ENCODE results near the gene KCNAB1.

Gene KCNAB1

DNA sequence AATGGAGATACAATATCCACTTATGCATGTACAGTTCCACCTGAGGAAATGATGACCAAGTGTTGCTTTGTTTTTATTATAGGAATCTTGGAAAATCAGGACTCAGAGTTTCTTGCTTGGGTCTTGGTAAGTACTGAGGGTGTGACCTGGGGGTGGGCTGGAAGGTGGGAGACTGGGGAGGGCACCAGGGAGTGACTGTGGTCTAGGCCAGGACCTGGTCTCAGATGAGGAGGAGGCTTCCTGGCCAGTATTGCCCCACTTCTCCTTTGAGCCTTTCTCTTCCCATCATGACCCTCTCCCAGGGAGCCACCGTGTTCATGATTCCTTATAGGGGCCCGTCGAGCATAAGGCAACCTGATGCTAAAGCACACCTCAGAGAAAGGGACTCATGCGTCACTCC lies 301.2 kb downstream of the KCNAB1 start:
- Histone ChIP-seq H3K36me3 (ENCODE audit: insufficient read depth, low read length) (no peaks in the 10 kb centered on the region), H3K9ac (ENCODE audit: low read depth, low read length) (no peak overlapping the region), H3K9me3 (ENCODE audit: control insufficient read depth, insufficient read depth, low read length) (no peaks in the 10 kb centered on the region), H3K4me1 (ENCODE audit: insufficient read depth, low read length) (peaks cover 7% of the 10 kb centered on the region)

DNA sequence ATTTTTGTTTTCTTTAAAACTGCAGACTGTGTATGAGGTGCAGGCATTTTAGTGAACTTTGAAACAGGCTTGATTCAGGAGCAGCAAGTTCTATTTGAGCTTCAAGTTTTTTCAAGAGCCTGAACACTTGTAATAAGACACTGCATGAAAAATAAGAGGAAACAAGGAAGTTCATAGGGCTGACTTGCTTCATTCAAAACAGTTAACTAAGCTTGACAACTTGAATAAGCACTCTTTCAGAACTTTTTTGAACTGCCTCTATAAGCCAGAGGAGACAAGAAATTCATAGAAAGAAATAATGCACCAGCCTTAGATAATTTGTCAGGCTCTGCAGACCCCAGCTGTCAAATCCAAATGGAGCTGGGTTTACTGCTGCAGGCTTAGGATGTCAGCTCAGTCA lies 304.4 kb downstream of the KCNAB1 start:
- Histone ChIP-seq H3K9me3 (ENCODE audit: control insufficient read depth, insufficient read depth, low read length) (no peaks in the 10 kb centered on the region), H3K4me1 (ENCODE audit: insufficient read depth, low read length) (no peaks in the 10 kb centered on the region), H3K9ac (ENCODE audit: low read depth, low read length) (no peak overlapping the region), H3K36me3 (ENCODE audit: insufficient read depth, low read length) (no peaks in the 10 kb centered on the region)

DNA sequence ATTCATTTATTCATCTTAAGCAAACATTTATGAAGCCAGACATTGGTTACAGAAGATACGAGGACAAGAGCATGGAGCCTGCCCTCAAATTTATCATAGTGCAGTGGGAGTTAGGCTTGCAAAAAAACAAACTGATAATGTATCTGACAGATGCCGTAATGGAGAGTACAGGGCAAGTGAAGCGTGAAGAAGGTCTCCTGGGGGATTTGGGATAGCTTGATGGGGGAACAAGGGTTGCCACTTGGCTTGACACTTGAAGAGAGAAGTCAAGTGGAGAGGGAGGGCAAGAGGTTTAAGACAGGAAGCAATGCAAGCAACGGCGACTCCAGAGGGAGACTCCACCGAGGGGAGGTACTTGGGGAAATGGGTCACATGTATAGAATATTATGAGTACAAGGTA lies 305.3 kb downstream of the KCNAB1 start:
- Histone ChIP-seq H3K36me3 (ENCODE audit: insufficient read depth, low read length) (no peaks in the 10 kb centered on the region), H3K4me1 (ENCODE audit: insufficient read depth, low read length) (no peaks in the 10 kb centered on the region)

DNA sequence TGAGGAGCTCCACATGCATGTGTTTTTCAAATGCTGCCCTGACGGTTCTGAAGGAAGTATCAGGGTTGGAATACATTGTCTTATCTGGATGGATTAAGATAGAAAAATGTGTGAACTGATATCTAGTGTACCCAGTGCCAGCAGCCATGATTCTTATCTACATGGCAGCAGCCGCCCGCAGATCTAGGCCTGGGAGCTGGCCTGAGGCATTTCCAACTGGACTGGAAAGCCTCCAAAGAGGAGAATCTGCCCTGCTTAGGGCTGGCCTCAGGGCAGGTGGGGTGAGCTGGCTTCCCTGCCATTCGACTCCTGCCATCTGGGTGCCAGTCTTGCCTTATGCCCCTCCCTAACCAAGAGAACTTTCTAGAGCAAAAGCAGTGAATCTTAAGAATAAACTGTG lies 308.7 kb downstream of the KCNAB1 start:
- no peaks in the 10 kb centered on the region for H3K36me3 ChIP-seq (ENCODE audit: insufficient read depth, low read length)
- H3K9ac ChIP-seq (ENCODE audit: low read depth, low read length), result no peak overlapping the region
- no peaks in the 10 kb centered on the region for H3K9me3 ChIP-seq (ENCODE audit: control insufficient read depth, insufficient read depth, low read length)
- H3K4me1 ChIP-seq (ENCODE audit: insufficient read depth, low read length), result no peaks in the 10 kb centered on the region

More for the DNA sequence above, 305.3 kb downstream of the KCNAB1 start:
- H3K9me3 ChIP-seq (ENCODE audit: control insufficient read depth, insufficient read depth, low read length), result no peaks in the 10 kb centered on the region
- H3K9ac ChIP-seq (ENCODE audit: low read depth, low read length), result no peak overlapping the region

DNA sequence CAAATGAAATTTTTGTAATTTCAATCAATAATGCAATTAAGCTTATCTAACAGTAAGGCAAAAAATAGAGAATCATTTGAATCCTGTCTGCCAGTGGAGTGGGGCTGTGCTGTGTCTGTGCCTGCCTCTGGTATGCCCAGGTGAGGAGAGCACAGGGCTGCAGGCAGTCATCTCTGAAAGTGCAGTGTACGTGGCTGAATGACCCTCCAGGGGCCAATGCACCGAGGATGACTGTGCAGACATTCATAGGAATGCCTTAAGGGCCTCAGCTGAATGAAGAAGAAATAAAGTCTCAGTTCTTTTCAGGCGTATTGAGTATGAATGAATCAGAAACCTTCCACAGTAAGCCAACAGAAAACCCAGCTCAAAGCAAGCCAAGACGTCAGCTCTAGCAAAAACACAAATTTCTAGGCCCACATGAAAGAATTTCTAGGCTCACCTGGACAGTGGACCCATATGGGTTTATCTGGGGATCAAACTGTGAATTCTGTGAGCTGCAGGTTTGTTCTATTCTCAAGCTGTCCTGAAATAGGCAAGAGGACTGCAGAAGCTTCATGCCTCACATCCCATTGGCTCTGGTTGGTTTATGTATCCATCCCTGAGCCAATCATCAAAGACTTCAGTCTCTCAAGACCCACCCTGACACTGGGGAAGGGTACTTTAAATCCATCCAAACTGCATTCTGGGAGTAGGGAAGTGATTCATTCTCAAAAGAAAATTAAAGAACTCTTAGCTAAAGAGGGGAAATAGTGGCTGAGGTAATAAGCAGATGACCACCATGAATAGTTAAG lies 311.2 kb downstream of the KCNAB1 start:
- H3K36me3 ChIP-seq (ENCODE audit: insufficient read depth, low read length), result no peaks in the 10 kb centered on the region
- no peak overlapping the region for H3K9ac ChIP-seq (ENCODE audit: low read depth, low read length)

DNA sequence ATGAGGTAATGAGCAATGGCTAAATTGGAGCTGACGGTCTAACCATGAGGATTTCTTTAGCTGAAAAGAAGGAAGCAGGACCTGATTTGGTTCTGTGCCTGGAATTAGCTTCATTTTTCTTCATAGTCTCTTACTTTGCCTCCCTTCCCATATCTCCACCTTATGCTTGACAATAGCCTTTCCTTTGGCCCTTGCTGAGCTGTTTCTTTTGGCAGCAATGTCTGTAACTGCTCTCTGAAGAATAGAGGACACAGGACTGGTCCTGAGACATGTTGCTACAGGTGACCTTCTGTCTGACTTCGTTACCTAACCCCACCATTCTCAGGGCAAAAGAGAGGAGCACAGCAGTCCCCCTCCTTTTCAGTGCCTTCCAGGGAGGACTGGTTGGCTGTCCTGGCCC lies 312.2 kb downstream of the KCNAB1 start:
- Histone ChIP-seq H3K36me3 (ENCODE audit: insufficient read depth, low read length) (no peaks in the 10 kb centered on the region), H3K4me1 (ENCODE audit: insufficient read depth, low read length) (no peaks in the 10 kb centered on the region), H3K9me3 (ENCODE audit: control insufficient read depth, insufficient read depth, low read length) (no peaks in the 10 kb centered on the region), H3K9ac (ENCODE audit: low read depth, low read length) (no peak overlapping the region)

More for the DNA sequence above, 311.2 kb downstream of the KCNAB1 start:
- Histone ChIP-seq H3K9me3 (ENCODE audit: control insufficient read depth, insufficient read depth, low read length) (no peaks in the 10 kb centered on the region), H3K4me1 (ENCODE audit: insufficient read depth, low read length) (no peaks in the 10 kb centered on the region)

DNA sequence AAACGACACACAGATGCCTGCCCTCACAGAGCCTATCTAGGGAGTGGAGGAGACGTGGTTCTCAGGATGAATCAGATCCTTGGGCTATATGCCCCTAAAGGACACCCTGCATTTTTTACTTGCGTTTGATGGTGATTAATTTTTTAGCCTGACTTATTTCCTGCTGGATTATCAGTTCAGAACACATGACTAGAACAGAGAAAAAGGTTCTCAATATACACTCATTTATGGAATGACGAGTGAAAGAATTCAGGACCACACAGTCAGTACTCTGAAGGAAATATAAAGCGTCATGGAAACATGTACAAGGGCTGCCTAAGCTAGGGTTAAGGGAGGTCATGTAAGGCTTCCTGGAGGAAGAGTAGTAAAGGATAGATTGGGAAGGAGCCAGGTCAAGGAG lies 312.8 kb downstream of the KCNAB1 start:
- Histone ChIP-seq H3K9ac (ENCODE audit: low read depth, low read length) (no peak overlapping the region), H3K36me3 (ENCODE audit: insufficient read depth, low read length) (no peaks in the 10 kb centered on the region), H3K9me3 (ENCODE audit: control insufficient read depth, insufficient read depth, low read length) (no peaks in the 10 kb centered on the region), H3K4me1 (ENCODE audit: insufficient read depth, low read length) (no peaks in the 10 kb centered on the region)

DNA sequence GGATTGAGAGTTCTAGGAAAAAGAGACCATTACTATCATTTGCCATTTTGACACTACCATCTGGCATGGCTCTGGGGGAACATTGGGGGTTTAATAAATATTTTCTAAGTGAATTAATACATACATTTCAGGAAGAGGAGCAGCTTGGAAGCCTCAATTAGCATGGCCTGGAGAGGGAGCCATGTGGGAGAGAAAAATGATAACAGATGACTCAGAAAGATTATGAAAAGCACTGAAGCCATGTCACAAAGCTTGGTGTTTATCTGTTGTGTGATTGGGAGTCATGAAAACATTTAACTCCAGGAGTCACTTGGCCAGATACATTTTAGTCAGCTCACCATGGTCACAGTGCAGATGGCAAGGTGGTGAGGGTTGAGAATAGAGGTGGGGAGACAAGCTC lies 313.5 kb downstream of the KCNAB1 start:
- Histone ChIP-seq H3K9ac (ENCODE audit: low read depth, low read length) (no peak overlapping the region), H3K4me1 (ENCODE audit: insufficient read depth, low read length) (no peaks in the 10 kb centered on the region), H3K9me3 (ENCODE audit: control insufficient read depth, insufficient read depth, low read length) (no peaks in the 10 kb centered on the region), H3K36me3 (ENCODE audit: insufficient read depth, low read length) (no peaks in the 10 kb centered on the region)

DNA sequence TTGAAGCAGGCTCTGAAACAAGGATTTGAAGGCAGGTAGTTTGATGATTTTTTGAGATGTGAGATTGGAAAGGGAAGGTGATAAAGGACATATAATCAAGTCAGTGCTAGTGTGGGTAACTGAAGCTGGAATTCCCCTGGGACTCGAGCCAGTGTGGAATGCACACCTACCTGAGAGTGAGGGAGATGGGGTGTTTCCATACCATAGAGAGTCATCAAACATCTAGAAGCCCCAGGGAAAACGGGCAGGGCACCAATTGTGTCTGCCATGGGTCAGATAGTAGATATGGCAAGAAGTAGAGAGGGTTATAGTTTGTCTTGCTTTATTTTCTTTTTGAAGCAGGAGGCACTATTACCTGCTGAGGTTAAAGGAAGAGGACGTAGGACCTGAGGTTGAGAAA lies 314.5 kb downstream of the KCNAB1 start:
- no peaks in the 10 kb centered on the region for H3K9me3 ChIP-seq (ENCODE audit: control insufficient read depth, insufficient read depth, low read length)
- H3K36me3 ChIP-seq (ENCODE audit: insufficient read depth, low read length), result no peaks in the 10 kb centered on the region
- H3K4me1 ChIP-seq (ENCODE audit: insufficient read depth, low read length), result no peaks in the 10 kb centered on the region
- no peak overlapping the region for H3K9ac ChIP-seq (ENCODE audit: low read depth, low read length)

DNA sequence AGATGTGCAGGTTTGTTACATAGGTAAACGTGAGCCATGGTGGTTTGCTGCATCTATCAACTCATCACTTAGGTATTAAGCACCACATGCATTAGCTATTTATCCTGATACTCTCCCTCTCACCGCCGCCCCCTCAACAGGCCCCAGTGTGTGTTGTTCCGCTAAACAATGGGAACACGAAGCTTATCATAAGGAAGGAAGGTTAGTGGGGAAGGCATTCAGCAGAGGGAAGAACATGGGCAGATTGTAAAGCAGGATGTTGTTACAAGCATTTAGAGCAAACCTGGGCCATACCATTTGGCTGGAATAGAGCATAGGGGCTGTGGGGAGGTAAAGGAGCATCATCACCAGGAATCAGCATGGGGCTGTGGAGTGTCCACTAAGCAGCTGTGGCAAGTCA lies 322.7 kb downstream of the KCNAB1 start:
- Histone ChIP-seq H3K4me1 (ENCODE audit: insufficient read depth, low read length) (no peaks in the 10 kb centered on the region), H3K36me3 (ENCODE audit: insufficient read depth, low read length) (no peaks in the 10 kb centered on the region), H3K9ac (ENCODE audit: low read depth, low read length) (no peak overlapping the region), H3K9me3 (ENCODE audit: control insufficient read depth, insufficient read depth, low read length) (no peaks in the 10 kb centered on the region)

DNA sequence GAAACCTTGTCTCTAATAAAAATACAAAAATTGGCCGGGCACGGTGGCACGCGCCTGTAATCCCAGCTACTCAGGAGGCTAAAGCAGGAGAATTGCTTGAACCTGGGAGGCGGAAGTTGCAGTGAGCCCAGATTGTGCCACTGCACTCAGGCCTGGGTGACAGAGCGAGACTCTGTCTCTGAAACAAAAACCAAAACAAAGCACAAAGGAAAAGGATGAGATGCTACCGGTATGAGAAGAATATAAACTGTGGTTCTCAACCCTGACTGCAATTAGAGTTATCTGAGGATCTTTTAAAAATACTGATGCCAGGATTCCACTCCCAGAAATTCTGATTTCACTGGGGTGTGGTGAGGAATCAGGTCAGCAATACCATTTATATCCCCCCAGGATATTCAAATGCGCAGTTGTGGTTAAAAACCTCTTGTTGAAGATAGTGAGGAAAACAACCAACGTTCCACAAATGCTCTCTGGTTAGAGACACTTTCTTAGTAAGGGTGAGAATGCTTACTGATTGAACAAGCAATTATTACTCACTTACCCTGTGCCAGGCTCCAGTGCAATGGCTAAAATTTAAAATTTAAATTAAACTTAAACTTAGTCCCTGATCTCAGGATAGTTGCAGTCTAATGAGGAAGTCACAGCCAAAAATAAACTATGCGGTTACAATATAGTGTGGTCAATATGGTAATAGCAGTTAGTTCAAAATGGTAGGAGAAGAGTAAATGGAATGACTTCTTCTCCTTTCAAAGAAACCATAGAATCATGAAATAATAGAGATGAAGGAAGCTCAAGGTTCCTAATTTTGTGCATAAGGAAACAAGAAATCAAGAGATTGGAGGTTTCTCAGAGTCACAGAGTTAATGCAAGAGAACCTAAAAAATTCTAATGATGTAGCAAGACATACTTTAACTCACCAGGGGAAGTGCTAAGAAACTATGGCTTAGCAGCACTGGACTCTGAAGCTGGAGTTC lies 325.0 kb downstream of the KCNAB1 start:
- Histone ChIP-seq H3K9me3 (ENCODE audit: control insufficient read depth, insufficient read depth, low read length) (no peaks in the 10 kb centered on the region), H3K9ac (ENCODE audit: low read depth, low read length) (no peak overlapping the region), H3K36me3 (ENCODE audit: insufficient read depth, low read length) (no peaks in the 10 kb centered on the region), H3K4me1 (ENCODE audit: insufficient read depth, low read length) (no peaks in the 10 kb centered on the region)

DNA sequence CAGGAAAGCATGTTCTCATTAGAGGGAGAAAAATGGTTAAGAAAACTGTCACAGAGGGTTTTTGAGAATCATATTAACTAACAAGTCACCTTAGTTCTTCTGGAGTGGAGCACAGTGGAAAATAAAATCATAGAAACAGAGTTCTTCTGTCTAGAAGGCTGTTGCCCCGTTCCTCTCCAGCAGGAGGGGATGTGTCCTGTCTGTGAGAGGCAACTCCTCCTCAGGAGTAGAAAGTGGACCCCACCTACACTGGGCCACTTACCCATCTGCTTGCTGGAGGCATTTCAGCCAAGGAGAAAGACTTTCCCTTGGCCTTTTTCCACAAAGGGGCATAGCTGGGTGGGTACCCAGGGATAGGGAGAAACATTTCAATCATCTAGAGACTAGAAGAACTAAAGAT lies 327.9 kb downstream of the KCNAB1 start:
- H3K9me3 ChIP-seq (ENCODE audit: control insufficient read depth, insufficient read depth, low read length), result no peaks in the 10 kb centered on the region
- H3K9ac ChIP-seq (ENCODE audit: low read depth, low read length), result no peak overlapping the region
- H3K4me1 ChIP-seq (ENCODE audit: insufficient read depth, low read length), result no peaks in the 10 kb centered on the region
- H3K36me3 ChIP-seq (ENCODE audit: insufficient read depth, low read length), result no peaks in the 10 kb centered on the region

DNA sequence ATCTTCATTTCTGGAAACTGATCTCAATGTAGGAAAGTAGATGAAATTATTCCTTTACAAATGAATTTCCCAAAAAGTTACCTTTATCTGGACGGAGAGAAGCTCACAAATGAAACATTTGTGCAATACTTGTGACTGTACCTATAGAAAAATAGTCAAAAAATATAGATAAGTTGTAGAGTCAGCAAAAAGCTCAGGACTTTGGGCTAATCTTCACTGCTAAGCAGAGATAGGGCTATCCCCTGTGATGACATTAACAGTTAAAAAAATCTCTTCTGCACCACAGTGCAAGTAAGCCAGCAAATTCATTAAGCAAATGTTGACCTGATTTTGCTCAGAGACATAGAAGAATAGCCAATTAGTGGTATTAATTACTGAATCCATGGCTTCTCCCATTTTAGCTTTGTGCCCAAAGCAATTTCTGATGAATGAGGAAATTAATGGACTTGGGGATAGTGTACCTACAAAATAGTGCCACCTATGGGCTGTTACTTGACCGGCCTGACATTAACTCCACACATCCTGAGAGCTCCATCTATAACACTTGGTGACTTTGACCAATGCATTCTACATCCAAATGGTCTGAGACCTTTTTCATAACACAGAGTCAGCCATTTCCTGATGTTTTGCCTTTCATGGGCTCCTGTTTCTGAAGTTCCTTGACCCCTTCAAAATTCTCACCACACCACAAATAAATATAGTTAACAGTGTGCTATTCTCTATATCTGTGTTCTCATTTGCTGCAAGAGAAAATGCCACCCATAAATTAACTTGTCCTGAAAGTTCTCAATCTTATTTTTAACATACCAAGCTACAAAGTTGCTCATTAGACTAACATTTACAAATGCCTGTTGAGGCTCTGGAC lies 329.6 kb downstream of the KCNAB1 start:
- Histone ChIP-seq H3K4me1 (ENCODE audit: insufficient read depth, low read length) (no peaks in the 10 kb centered on the region), H3K36me3 (ENCODE audit: insufficient read depth, low read length) (no peaks in the 10 kb centered on the region), H3K9me3 (ENCODE audit: control insufficient read depth, insufficient read depth, low read length) (no peaks in the 10 kb centered on the region), H3K9ac (ENCODE audit: low read depth, low read length) (no peak overlapping the region)

DNA sequence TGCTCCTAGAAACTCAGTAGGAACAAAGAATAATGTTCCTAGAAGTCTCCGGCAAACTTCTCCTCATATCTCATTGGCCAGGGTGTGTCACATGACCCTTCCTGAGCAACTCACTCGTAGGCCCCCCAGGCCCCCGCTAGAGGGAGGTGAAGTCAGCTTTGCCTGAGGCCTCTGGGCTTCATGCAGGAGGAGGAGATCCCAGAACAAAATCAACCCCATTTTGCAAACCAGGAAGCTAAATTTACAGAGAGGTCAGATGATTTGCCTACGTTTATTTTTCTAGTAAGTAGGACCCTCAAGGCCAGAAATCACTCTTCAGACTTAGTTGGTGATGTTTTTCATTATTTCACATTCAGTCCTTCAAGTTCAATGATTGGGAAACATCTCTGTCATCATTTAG lies 335.5 kb downstream of the KCNAB1 start:
- Histone ChIP-seq H3K9me3 (ENCODE audit: control insufficient read depth, insufficient read depth, low read length) (no peaks in the 10 kb centered on the region), H3K36me3 (ENCODE audit: insufficient read depth, low read length) (no peaks in the 10 kb centered on the region), H3K4me1 (ENCODE audit: insufficient read depth, low read length) (peaks cover 9% of the 10 kb centered on the region; the same call in 1 of the 2 replicates), H3K9ac (ENCODE audit: low read depth, low read length) (no peak overlapping the region)
